GM12878 (cell line): Measurements from ENCODE around the gene TEX30. TPM values are rescaled to one million over a fixed set of nuclear protein-coding genes. Genes with fewer than 3 reads are reported as not detected.

Experiments
- ATAC-seq: fragments of 200-7000 bp; cut with Tn5 transposase; 3 replicates; pipeline ENCODE4 v1.9.1; 2020; ENCODE audit warnings: mild to moderate bottlenecking, moderate library complexity
- BruUV-seq: library from RNA; stranded (reverse); fragments of 400-500 nt; replicated peaks from 2 replicates; lab custom pipeline; 2021; lab: Mats Ljungman, UMichigan
- CTCF ChIA-PET: fragments of 300-600 bp; sonication (Branson Sonifier 250); formaldehyde crosslinking; extraction: SDS; loops from one replicate; lab custom pipeline; 2021; ENCODE audit warnings: inconsistent platforms; lab: Yijun Ruan, JAX
- POLR2A ChIA-PET: fragments of 350-600 bp; formaldehyde crosslinking; extraction: SDS; loops from one replicate; lab custom pipeline; 2021; ENCODE audit warnings: inconsistent platforms; lab: Charles Lee
- RAD21 ChIA-PET: fragments of 300-600 bp; sonication (Branson Sonifier 250); formaldehyde crosslinking; loops from one replicate; lab custom pipeline; 2023; ENCODE audit warnings: antibody characterized with exemption; ENCODE audit not compliant: unreplicated experiment; lab: Charles Lee
- SMC1A ChIA-PET: fragments of 300-600 bp; sonication (Branson Sonifier 250); formaldehyde crosslinking; loops from one replicate; lab custom pipeline; 2023; ENCODE audit not compliant: unreplicated experiment, uncharacterized antibody; lab: Charles Lee
- DNase-seq: peaks from one replicate; pipeline ENCODE4 v3.0.0-alpha.2; 2011; ENCODE audit warnings: low read depth, low spot score
- FAIRE-seq: peaks from 3 replicates; lab custom pipeline; 2011; peaks lifted over from hg19 to GRCh38; lab: Jason Lieb, UNC
- H2AFZ ChIP-seq: 2 replicates; pipeline ENCODE4 v1.6.0; 2011; ENCODE audit warnings: low read depth, low read length, control low read depth; ENCODE audit not compliant: control insufficient read depth
- H3K27ac ChIP-seq: 2 replicates; pipeline ENCODE4 v1.5.1; 2011; ENCODE audit warnings: control low read depth; ENCODE audit not compliant: control insufficient read depth, insufficient read depth
- H3K27me3 ChIP-seq, 2 experiments: replicated peaks in 1 of 2; 2 replicates each; pipeline versions ENCODE4 v1.6.0 to v1.6.1; 2011; ENCODE audit warnings: low read length in 1 of 2; ENCODE audit not compliant: control insufficient read depth in 2 of 2, insufficient read depth in 2 of 2
- H3K36me3 ChIP-seq, 2 experiments: 2 replicates each; pipeline ENCODE4 v1.5.1; 2011; ENCODE audit warnings: low read length in 1 of 2; ENCODE audit not compliant: control insufficient read depth in 2 of 2, insufficient read depth in 2 of 2
- H3K4me1 ChIP-seq: 2 replicates; pipeline ENCODE4 v1.6.1; 2011; ENCODE audit warnings: mild to moderate bottlenecking, low read length, moderate library complexity, mixed read lengths; ENCODE audit not compliant: control insufficient read depth, insufficient read depth
- H3K4me2 ChIP-seq: 2 replicates; pipeline ENCODE4 v1.6.0; 2011; ENCODE audit warnings: control low read depth; ENCODE audit not compliant: control insufficient read depth, insufficient read depth
- H3K4me3 ChIP-seq: fragments of 200-600 bp; sonication (generic); 2 replicates; pipeline ENCODE4 v1.5.1; 2016
- H3K79me2 ChIP-seq: 2 replicates; pipeline ENCODE4 v1.6.0; 2011; ENCODE audit warnings: low read length; ENCODE audit not compliant: control insufficient read depth, insufficient read depth
- H3K9ac ChIP-seq: 2 replicates; pipeline ENCODE4 v1.8.0; 2011; ENCODE audit warnings: low read length, control low read depth, mixed read lengths; ENCODE audit not compliant: control insufficient read depth, insufficient read depth
- H3K9me3 ChIP-seq: replicated peaks from 3 replicates; pipeline ENCODE4 v1.5.1; 2011; ENCODE audit warnings: mild to moderate bottlenecking, low read length; ENCODE audit not compliant: control insufficient read depth, insufficient read depth
- H4K20me1 ChIP-seq: 2 replicates; pipeline ENCODE4 v1.6.0; 2011; ENCODE audit not compliant: control insufficient read depth, insufficient read depth
- BHLHE40 ChIP-seq, 2 experiments: fragments of 450-650 bp in 1 of 2; IDR thresholded peaks; 2 replicates each; pipeline ENCODE4 v1.6.1; 2011 to 2017; ENCODE audit warnings: low read depth in 2 of 2, borderline replicate concordance in 1 of 2, improper control_type of control experiment in 1 of 2, low read length in 1 of 2, mild to moderate bottlenecking in 1 of 2
- EED ChIP-seq: sonication (generic); IDR thresholded peaks from 2 replicates; pipeline ENCODE4 v1.6.1; 2016; ENCODE audit warnings: antibody characterized with exemption, low read depth
- POLR2AphosphoS5 ChIP-seq: IDR thresholded peaks from 2 replicates; pipeline ENCODE4 v1.6.1; 2011; ENCODE audit warnings: mild to moderate bottlenecking, low read length, inconsistent platforms
- ZBED1 ChIP-seq: IDR thresholded peaks from 2 replicates; pipeline ENCODE4 v1.6.1; 2016; ENCODE audit warnings: borderline replicate concordance
- WGBS: methylation state at CpG from one replicate; pipeline ENCODE4 v1.1.6; 2016; ENCODE audit warnings: low lambda C conversion rate; ENCODE audit not compliant: insufficient replicate concordance, insufficient coverage; ENCODE audit errors: missing lambda C conversion rate; 5-methylcytosine and 5-hydroxymethylcytosine counted together
- in situ Hi-C: fragments of 300-500 bp; cut with MboI; formaldehyde crosslinking; loops from 9 replicates; pipeline ENCODE4 v1.14.3; 2018; ENCODE audit warnings: mixed read lengths
- intact Hi-C: fragments of 100-400 bp; cut with micrococcal nuclease; formaldehyde crosslinking; loops from one replicate; pipeline ENCODE4 v1.14.2; 2022; ENCODE audit not compliant: unreplicated experiment
- polyA plus RNA-seq, 11 experiments: library from polyadenylated mRNA; depleted of rRNA in 4 of 11; unstranded in 6 of 11; stranded (reverse) in 5 of 11; fragments of >200 nt; fragmentation: Nextera tagmentation in 4 of 11; fragmentation: Illumina TruSeq in 1 of 11; extraction: Ambion mirVana in 4 of 11; extraction: Trizol in 1 of 11; gene quantifications; 1 replicate in 1 of 11; 2 replicates in 10 of 11; pipeline versions ENCODE4 v1.2.1 to v1.2.3, GENCODE V29; 2011 to 2016; ENCODE audit warnings: inconsistent platforms in 2 of 11, missing spikeins in 2 of 11, low read depth in 1 of 11
- total RNA-seq, 4 experiments: library from RNA; depleted of rRNA in 3 of 4; stranded (reverse); fragments of >200 nt in 3 of 4; fragmentation: Illumina TruSeq in 1 of 4; extraction: Trizol in 1 of 4; gene quantifications; 2 replicates each; pipeline versions ENCODE4 v1.2.1 to v1.2.3, GENCODE V29; 2013 to 2021
- TF ChIP-seq, protein P1 (sequence below), 3 experiments: IDR thresholded peaks in 2 of 3; conservative IDR thresholded peaks in 1 of 3; 2 replicates each; pipeline ENCODE4 v1.5.1; 2011; ENCODE audit warnings: low read depth in 3 of 3, low read length in 3 of 3, mild to moderate bottlenecking in 3 of 3, control low read depth in 2 of 3, moderate library complexity in 2 of 3, inconsistent platforms in 1 of 3, mixed read lengths in 1 of 3; ENCODE audit not compliant: control insufficient read depth in 2 of 3, insufficient read depth in 1 of 3; ENCODE audit errors: extremely low read depth in 1 of 3

TEX30 gene
- total and polyA plus RNA-seq, 10 of the 15 experiments (the other 5 are each of a cell fraction or from before 2014, with no cell fraction given) = 19.7 to 114 (median 25.0) TPM

DNA sequence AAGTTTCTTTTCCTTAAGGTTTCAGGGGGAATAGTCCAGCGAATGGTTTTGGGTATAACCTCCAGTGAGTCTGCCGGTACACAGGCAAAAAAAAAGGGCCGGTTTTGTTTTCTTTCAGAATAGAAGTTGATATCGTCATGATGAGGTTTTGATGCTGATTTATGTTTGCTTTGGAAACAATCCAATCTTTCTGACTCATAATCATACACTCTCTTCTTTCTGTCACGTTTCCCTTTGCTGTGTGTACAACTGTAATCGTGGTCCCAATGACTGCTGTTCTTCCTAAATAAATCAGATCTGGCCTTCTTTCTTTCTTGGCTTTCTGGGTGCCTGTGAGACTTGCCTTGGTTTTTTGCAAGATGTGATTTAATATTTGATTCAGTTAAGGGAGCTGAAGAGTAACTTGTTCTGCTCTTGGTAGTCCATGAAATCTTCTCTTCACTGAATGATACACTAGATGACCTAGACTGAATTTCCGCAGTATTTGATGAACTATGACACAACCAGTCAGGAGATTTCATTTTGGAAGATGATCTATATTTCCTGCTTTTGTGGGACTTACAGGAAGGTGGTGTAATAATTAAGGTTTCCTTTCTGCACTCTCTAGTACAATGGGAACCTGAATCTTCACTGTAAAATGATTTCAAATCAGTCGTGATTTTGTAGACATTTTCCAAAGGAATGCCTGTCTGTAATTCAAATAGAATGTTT is 43.9 kb downstream of the TEX30 start:
- in situ Hi-C loops = no loop called here
- DNase-seq (no peak), ATAC-seq (no peak; the same call in 2 of the 3 replicates), FAIRE-seq (no peak)
- RAD21 ChIA-PET = no interaction called here
- no peak overlapping the region for H3K27ac ChIP-seq
- no peak overlapping the region for H3K4me2 ChIP-seq
- WGBS = 33% methylated on average over 8 of the region's 8 CpGs
- H3K4me3 ChIP-seq = no peak overlapping the region
- no peak overlapping the region for H3K9ac ChIP-seq
- H3K79me2 ChIP-seq = no peaks in the 10 kb centered on the region
- POLR2A ChIA-PET = no interaction called here
- no TSS peak for BruUV-seq
- no peaks in the 10 kb centered on the region; a peak in 1 of 4 replicates for H3K27me3 ChIP-seq
- CTCF ChIA-PET = no interaction called here
- SMC1A ChIA-PET = interaction anchor here (0.7 kb wide), 1 partner anchor 74 kb away, joined by 3 read pairs; no protein-coding TSS in a partner anchor
- no peak overlapping the region for H2AFZ ChIP-seq
- H3K9me3 ChIP-seq = no peaks in the 10 kb centered on the region
- H3K4me1 ChIP-seq = no peaks in the 10 kb centered on the region
- no peaks in the 10 kb centered on the region for H4K20me1 ChIP-seq
- no peaks in the 10 kb centered on the region for H3K36me3 ChIP-seq
- intact Hi-C loops = no loop called here
- TF ChIP-seq BHLHE40 (IDR thresholded peaks at IDR 0.05; ENCODE audit: borderline replicate concordance in 1 of 2, low read depth in 2 of 2, low read length in 1 of 2) (peak in 1 of 2 experiments; percentile 32; a peak in 1 of 4 replicates), ZBED1 (no peak), POLR2AphosphoS5 (no peak)

DNA sequence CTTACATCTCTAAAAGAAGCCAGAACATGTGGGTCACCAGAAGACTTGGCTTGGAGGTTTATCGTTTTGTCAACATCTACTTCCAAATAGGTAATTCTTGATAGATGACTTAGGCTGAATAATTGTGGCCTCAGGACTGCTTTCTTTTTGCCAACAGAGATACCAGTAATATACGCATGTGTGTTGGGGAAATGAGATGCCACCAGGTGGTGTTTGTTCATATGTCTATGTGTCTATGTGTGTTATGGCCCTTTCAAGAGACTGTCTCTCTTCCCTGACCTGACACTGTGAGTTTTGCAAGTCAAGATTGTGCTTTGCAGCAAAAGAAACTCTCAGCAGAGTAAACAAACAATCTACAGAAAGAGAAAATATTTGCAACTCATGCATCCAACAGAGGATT is 47.2 kb downstream of the TEX30 start:
- in situ Hi-C loops = no loop called here
- intact Hi-C loops = no loop called here
- POLR2A ChIA-PET = interaction anchor here (0.7 kb wide), 1 partner anchor 120 kb away, joined by 3 read pairs; no protein-coding TSS in a partner anchor

More for the DNA sequence above, 47.2 kb downstream of the TEX30 start:
- Histone ChIP-seq H3K9me3 (no peaks in the 10 kb centered on the region), H3K27me3 (no peaks in the 10 kb centered on the region; a peak in 1 of 4 replicates), H3K27ac (no peak overlapping the region), H4K20me1 (no peaks in the 10 kb centered on the region), H3K4me1 (no peaks in the 10 kb centered on the region), H3K4me3 (no peak overlapping the region), H3K4me2 (no peak overlapping the region), H3K9ac (no peak overlapping the region), H3K79me2 (no peaks in the 10 kb centered on the region), H2AFZ (no peak overlapping the region), H3K36me3 (no peaks in the 10 kb centered on the region)
- BruUV-seq = no TSS peak
- DNase-seq (no peak), ATAC-seq (peak; percentile 56), FAIRE-seq (no peak)
- no peak for TF ChIP-seq EED
- TF ChIP-seq, protein P1, sequence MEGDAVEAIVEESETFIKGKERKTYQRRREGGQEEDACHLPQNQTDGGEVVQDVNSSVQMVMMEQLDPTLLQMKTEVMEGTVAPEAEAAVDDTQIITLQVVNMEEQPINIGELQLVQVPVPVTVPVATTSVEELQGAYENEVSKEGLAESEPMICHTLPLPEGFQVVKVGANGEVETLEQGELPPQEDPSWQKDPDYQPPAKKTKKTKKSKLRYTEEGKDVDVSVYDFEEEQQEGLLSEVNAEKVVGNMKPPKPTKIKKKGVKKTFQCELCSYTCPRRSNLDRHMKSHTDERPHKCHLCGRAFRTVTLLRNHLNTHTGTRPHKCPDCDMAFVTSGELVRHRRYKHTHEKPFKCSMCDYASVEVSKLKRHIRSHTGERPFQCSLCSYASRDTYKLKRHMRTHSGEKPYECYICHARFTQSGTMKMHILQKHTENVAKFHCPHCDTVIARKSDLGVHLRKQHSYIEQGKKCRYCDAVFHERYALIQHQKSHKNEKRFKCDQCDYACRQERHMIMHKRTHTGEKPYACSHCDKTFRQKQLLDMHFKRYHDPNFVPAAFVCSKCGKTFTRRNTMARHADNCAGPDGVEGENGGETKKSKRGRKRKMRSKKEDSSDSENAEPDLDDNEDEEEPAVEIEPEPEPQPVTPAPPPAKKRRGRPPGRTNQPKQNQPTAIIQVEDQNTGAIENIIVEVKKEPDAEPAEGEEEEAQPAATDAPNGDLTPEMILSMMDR (IDR thresholded peaks at IDR 0.05 in 2 of 3, conservative IDR thresholded peaks at IDR 0.05 in 1 of 3; ENCODE audit: control insufficient read depth in 2 of 3, extremely low read depth in 1 of 3, insufficient read depth in 1 of 3, low read depth in 3 of 3, low read length in 3 of 3) = peak in 1 of 3 experiments; percentile 10; a peak in 1 of 6 replicates
- RAD21 ChIA-PET = no interaction called here
- SMC1A ChIA-PET = interaction anchor here (1.0 kb wide), 1 partner anchor 9 kb away, joined by 4 read pairs; no protein-coding TSS in a partner anchor
- CTCF ChIA-PET = no interaction called here
- WGBS = 0% methylated on average over 2 of the region's 2 CpGs
